WTC11 (cell line): Measurements from ENCODE around the gene SNTB2. TPM values are rescaled to one million over a fixed set of nuclear protein-coding genes. Genes with fewer than 3 reads are reported as not detected.

Experiments used
- ATAC-seq: fragments of 200-7000 bp; cut with Tn5 transposase; 2 replicates; pipeline ENCODE4 v1.10.0; 2021; ENCODE audit warnings: mild to moderate bottlenecking, moderate library complexity
- CTCF ChIA-PET: fragments of 300-600 bp; sonication (Branson Sonifier 250); formaldehyde crosslinking; loops from one replicate; lab custom pipeline; 2021; ENCODE audit warnings: antibody characterized with exemption; lab: Charles Lee
- POLR2A ChIA-PET: fragments of 350-600 bp; sonication (Branson Sonifier 250); formaldehyde crosslinking; loops from one replicate; lab custom pipeline; 2021; ENCODE audit warnings: antibody characterized with exemption; lab: Charles Lee
- DNase-seq: peaks from one replicate; pipeline ENCODE4 v3.0.0; 2021; ENCODE audit warnings: low spot score
- H3K27ac Mint-ChIP-seq: 2 replicates; pipeline ENCODE4 v1.8.0; 2021; ENCODE audit warnings: mixed read lengths
- H3K27me3 Mint-ChIP-seq: 2 replicates; pipeline ENCODE4 v1.8.0; 2021; ENCODE audit warnings: low read depth, mild to moderate bottlenecking, moderate library complexity, mixed read lengths
- H3K36me3 Mint-ChIP-seq: 2 replicates; pipeline ENCODE4 v1.8.0; 2021; ENCODE audit warnings: mixed read lengths
- H3K4me1 Mint-ChIP-seq: 2 replicates; pipeline ENCODE4 v1.8.0; 2022; ENCODE audit warnings: mixed read lengths
- H3K4me3 Mint-ChIP-seq: 2 replicates; pipeline ENCODE4 v1.8.0; 2021; ENCODE audit warnings: mild to moderate bottlenecking, moderate library complexity, mixed read lengths
- H3K9me3 Mint-ChIP-seq: 2 replicates; pipeline ENCODE4 v1.8.0; 2021; ENCODE audit warnings: mixed read lengths
- ARID4B ChIP-seq: sonication (generic); formaldehyde crosslinking; IDR thresholded peaks from 2 replicates; pipeline ENCODE4 v1.8.0; 2023; ENCODE audit warnings: missing genetic modification reagents, mild to moderate bottlenecking, borderline replicate concordance
- ELF4 ChIP-seq: sonication (generic); formaldehyde crosslinking; IDR thresholded peaks from 2 replicates; pipeline ENCODE4 v1.8.1; 2022; ENCODE audit warnings: low read depth, mild to moderate bottlenecking, moderate library complexity, missing genetic modification reagents
- EMX1 ChIP-seq: fragments of 250-450 bp; sonication (Bioruptor Pico); IDR thresholded peaks from 2 replicates; pipeline ENCODE4 v1.8.0; 2021; ENCODE audit warnings: mild to moderate bottlenecking
- HMGA2 ChIP-seq: fragments of 250-450 bp; sonication (Bioruptor Pico); IDR thresholded peaks from 2 replicates; pipeline ENCODE4 v1.4.0; 2021; ENCODE audit warnings: mild to moderate bottlenecking, moderate library complexity
- MAX ChIP-seq: sonication (generic); formaldehyde crosslinking; IDR thresholded peaks from 2 replicates; pipeline ENCODE4 v1.8.0; 2022; ENCODE audit warnings: mild to moderate bottlenecking, missing genetic modification reagents
- NR1H2 ChIP-seq: sonication (generic); formaldehyde crosslinking; IDR thresholded peaks from 2 replicates; pipeline ENCODE4 v1.9.0; 2021; ENCODE audit warnings: mild to moderate bottlenecking, moderate library complexity, missing genetic modification reagents
- TCF7 ChIP-seq: sonication (generic); formaldehyde crosslinking; IDR thresholded peaks from 2 replicates; pipeline ENCODE4 v1.8.0; 2022; ENCODE audit warnings: mild to moderate bottlenecking, low read depth, missing genetic modification reagents, moderate library complexity
- TEAD4 ChIP-seq: sonication (generic); formaldehyde crosslinking; IDR thresholded peaks from 2 replicates; pipeline ENCODE4 v1.8.0; 2022; ENCODE audit warnings: mild to moderate bottlenecking, missing genetic modification reagents
- ZBTB21 ChIP-seq: sonication (generic); formaldehyde crosslinking; IDR thresholded peaks from 2 replicates; pipeline ENCODE4 v1.8.1; 2023; ENCODE audit warnings: mild to moderate bottlenecking, missing genetic modification reagents, borderline replicate concordance
- ZMAT4 ChIP-seq: fragments of 250-450 bp; sonication (Bioruptor Pico); IDR thresholded peaks from 2 replicates; pipeline ENCODE4 v1.9.0; 2021; ENCODE audit warnings: mild to moderate bottlenecking
- ZNF219 ChIP-seq: sonication (generic); formaldehyde crosslinking; IDR thresholded peaks from 2 replicates; pipeline ENCODE4 v1.8.0; 2023; ENCODE audit warnings: missing genetic modification reagents, mild to moderate bottlenecking, borderline replicate concordance
- ZNF317 ChIP-seq: sonication (generic); formaldehyde crosslinking; IDR thresholded peaks from 2 replicates; pipeline ENCODE4 v1.8.1; 2023; ENCODE audit warnings: low read depth, mild to moderate bottlenecking, moderate library complexity, missing genetic modification reagents, borderline replicate concordance
- ZNF532 ChIP-seq: fragments of 250-450 bp; sonication (Bioruptor Pico); IDR thresholded peaks from 2 replicates; pipeline ENCODE4 v1.9.0; 2021; ENCODE audit warnings: mild to moderate bottlenecking, borderline replicate concordance
- total RNA-seq: library from RNA; stranded (reverse); gene quantifications from 3 replicates; pipeline ENCODE4 v1.2.3, GENCODE V29; 2021

Gene SNTB2
- total RNA-seq, 1 experiment from 2014 or later: 23.7 TPM

GRCh38 chr16:69307091-69307490, 120.1 kb downstream of the SNTB2 start:
- no peaks in the 10 kb centered on the region for H3K9me3 Mint-ChIP-seq
- TF ChIP-seq EMX1 (CRISPR knock-in tag) (no peak), ZMAT4 (no peak), TEAD4 (CRISPR knock-in tag) (no peak), ELF4 (CRISPR knock-in tag) (no peak), ZBTB21 (CRISPR knock-in tag) (no peak)
- ChIA-PET POLR2A (no interaction called here), CTCF (no interaction called here)
- H3K4me1 Mint-ChIP-seq: peaks cover 6% of the 10 kb centered on the region
- H3K27ac Mint-ChIP-seq: no peak overlapping the region
- H3K4me3 Mint-ChIP-seq: no peak overlapping the region
- no peak for DNase-seq
- no peaks in the 10 kb centered on the region for H3K27me3 Mint-ChIP-seq
- no peak for ATAC-seq
- no peaks in the 10 kb centered on the region for H3K36me3 Mint-ChIP-seq

GRCh38 chr16:69307856-69308255, 120.9 kb downstream of the SNTB2 start:
- POLR2A ChIA-PET: interaction anchor here (0.7 kb wide), 1 partner anchor 178 kb away, joined by 6 read pairs; no protein-coding TSS in a partner anchor
- DNase-seq (no peak), ATAC-seq (no peak)
- no peak overlapping the region for H3K27ac Mint-ChIP-seq
- no peaks in the 10 kb centered on the region for H3K27me3 Mint-ChIP-seq
- no peaks in the 10 kb centered on the region for H3K9me3 Mint-ChIP-seq
- CTCF ChIA-PET: no interaction called here
- H3K4me3 Mint-ChIP-seq: no peak overlapping the region
- no peaks in the 10 kb centered on the region for H3K36me3 Mint-ChIP-seq
- TF ChIP-seq ZNF219 (CRISPR knock-in tag) (no peak), ARID4B (CRISPR knock-in tag) (no peak), HMGA2 (no peak), MAX (no peak), TCF7 (CRISPR knock-in tag) (no peak)
- peaks cover 9% of the 10 kb centered on the region for H3K4me1 Mint-ChIP-seq

GRCh38 chr16:69309316-69309715, 122.4 kb downstream of the SNTB2 start:
- ChIA-PET CTCF (no interaction called here), POLR2A (no interaction called here)
- Mint-ChIP-seq H3K9me3 (no peaks in the 10 kb centered on the region), H3K36me3 (no peaks in the 10 kb centered on the region), H3K4me1 (peaks cover 9% of the 10 kb centered on the region), H3K27ac (peak overlapping the region; percentile 38), H3K4me3 (no peak overlapping the region), H3K27me3 (no peaks in the 10 kb centered on the region)
- DNase-seq (no peak), ATAC-seq (no peak)
- TF ChIP-seq ZNF317 (CRISPR knock-in tag) (no peak), NR1H2 (CRISPR knock-in tag) (no peak), ZNF532 (no peak)
